ENCODE measurements around the gene METRNL. TPM values are rescaled to one million over a fixed set of nuclear protein-coding genes. Genes with fewer than 3 reads are reported as not detected.

METRNL gene, protein sequence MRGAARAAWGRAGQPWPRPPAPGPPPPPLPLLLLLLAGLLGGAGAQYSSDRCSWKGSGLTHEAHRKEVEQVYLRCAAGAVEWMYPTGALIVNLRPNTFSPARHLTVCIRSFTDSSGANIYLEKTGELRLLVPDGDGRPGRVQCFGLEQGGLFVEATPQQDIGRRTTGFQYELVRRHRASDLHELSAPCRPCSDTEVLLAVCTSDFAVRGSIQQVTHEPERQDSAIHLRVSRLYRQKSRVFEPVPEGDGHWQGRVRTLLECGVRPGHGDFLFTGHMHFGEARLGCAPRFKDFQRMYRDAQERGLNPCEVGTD
- total RNA-seq, result 29.6 and 72.7 TPM in 2 replicates

DNA sequence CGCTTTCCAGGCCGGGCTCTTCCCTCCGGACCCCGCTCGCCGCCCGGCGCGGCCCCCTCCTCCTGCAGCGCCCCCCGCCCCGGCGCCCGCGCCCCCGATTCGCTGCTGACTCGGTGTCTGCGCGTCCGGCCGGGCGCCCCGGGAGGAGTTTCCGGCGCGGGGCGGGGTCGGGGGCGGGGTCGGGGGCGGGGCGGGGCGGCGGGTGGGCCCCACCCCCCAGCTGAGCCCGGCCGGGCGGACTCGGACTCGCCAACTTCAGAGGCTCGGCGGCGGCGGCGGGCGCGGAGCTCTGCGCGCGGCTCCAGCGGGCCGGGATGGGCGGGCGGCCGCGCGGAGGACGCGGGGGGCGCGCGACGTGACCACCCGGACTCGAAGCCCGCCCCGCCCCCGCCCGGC lies at the start of gene METRNL:
TSS of gene METRNL (plus strand) at position 258 of the 396 bp plus-strand sequence. CDS start 207 bp downstream, outside the sequence.

Other genes with a start within 250 kb of the METRNL start
- not detected in 2 replicates for gene ZNF750, start 239.6 kb upstream of the METRNL start, total RNA-seq